ENCODE results near the gene SPNS1.

GRCh38 chr16:28982949-28983348 is 8.4 kb downstream of the SPNS1 start:
- TF ChIP-seq CTCF (IDR thresholded peaks at IDR 0.05), result no peak
- TF ChIP-seq POLR2AphosphoS5 (IDR thresholded peaks at IDR 0.05; ENCODE audit: low read depth, low read length), result no peak
- TF ChIP-seq TCF7L2 (IDR thresholded peaks at IDR 0.05; ENCODE audit: low read depth, low read length), result no peak
- TF ChIP-seq, protein P1, sequence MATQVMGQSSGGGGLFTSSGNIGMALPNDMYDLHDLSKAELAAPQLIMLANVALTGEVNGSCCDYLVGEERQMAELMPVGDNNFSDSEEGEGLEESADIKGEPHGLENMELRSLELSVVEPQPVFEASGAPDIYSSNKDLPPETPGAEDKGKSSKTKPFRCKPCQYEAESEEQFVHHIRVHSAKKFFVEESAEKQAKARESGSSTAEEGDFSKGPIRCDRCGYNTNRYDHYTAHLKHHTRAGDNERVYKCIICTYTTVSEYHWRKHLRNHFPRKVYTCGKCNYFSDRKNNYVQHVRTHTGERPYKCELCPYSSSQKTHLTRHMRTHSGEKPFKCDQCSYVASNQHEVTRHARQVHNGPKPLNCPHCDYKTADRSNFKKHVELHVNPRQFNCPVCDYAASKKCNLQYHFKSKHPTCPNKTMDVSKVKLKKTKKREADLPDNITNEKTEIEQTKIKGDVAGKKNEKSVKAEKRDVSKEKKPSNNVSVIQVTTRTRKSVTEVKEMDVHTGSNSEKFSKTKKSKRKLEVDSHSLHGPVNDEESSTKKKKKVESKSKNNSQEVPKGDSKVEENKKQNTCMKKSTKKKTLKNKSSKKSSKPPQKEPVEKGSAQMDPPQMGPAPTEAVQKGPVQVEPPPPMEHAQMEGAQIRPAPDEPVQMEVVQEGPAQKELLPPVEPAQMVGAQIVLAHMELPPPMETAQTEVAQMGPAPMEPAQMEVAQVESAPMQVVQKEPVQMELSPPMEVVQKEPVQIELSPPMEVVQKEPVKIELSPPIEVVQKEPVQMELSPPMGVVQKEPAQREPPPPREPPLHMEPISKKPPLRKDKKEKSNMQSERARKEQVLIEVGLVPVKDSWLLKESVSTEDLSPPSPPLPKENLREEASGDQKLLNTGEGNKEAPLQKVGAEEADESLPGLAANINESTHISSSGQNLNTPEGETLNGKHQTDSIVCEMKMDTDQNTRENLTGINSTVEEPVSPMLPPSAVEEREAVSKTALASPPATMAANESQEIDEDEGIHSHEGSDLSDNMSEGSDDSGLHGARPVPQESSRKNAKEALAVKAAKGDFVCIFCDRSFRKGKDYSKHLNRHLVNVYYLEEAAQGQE (IDR thresholded peaks at IDR 0.05; ENCODE audit: insufficient read depth in 1 of 2, low read depth in 2 of 2, low read length in 1 of 2), result no peak
